ENCODE measurements around the gene RALGPS1.

Gene RALGPS1

GRCh38 chr9:127198587-127198986 lies 284.0 kb downstream of the RALGPS1 start:
- Histone ChIP-seq H3K9ac (ENCODE audit: low read depth, low read length) (no peak overlapping the region), H3K36me3 (ENCODE audit: control insufficient read depth, insufficient read depth, low read length) (no peaks in the 10 kb centered on the region), H3K4me3 (ENCODE audit: low read depth, low read length) (no peak overlapping the region), H3K4me1 (ENCODE audit: control insufficient read depth, insufficient read depth, low read length) (no peaks in the 10 kb centered on the region), H3K9me3 (ENCODE audit: control insufficient read depth, insufficient read depth, low read length) (no peaks in the 10 kb centered on the region), H3K27ac (ENCODE audit: low read depth, low read length) (no peak overlapping the region), H3K27me3 (ENCODE audit: control insufficient read depth, insufficient read depth, low read length) (no peaks in the 10 kb centered on the region)

GRCh38 chr9:127199001-127199791 lies 284.6 kb downstream of the RALGPS1 start:
- no peaks in the 10 kb centered on the region for H3K27me3 ChIP-seq (ENCODE audit: control insufficient read depth, insufficient read depth, low read length)

GRCh38 chr9:127200106-127200862 lies 285.7 kb downstream of the RALGPS1 start:
- H3K9ac ChIP-seq (ENCODE audit: low read depth, low read length): no peak overlapping the region
- H3K27me3 ChIP-seq (ENCODE audit: control insufficient read depth, insufficient read depth, low read length): no peaks in the 10 kb centered on the region
- H3K36me3 ChIP-seq (ENCODE audit: control insufficient read depth, insufficient read depth, low read length): no peaks in the 10 kb centered on the region
- no peaks in the 10 kb centered on the region for H3K4me1 ChIP-seq (ENCODE audit: control insufficient read depth, insufficient read depth, low read length)
- no peaks in the 10 kb centered on the region for H3K9me3 ChIP-seq (ENCODE audit: control insufficient read depth, insufficient read depth, low read length)
- no peak overlapping the region for H3K4me3 ChIP-seq (ENCODE audit: low read depth, low read length)
- no peak overlapping the region for H3K27ac ChIP-seq (ENCODE audit: low read depth, low read length)

More at GRCh38 chr9:127199001-127199791, 284.6 kb downstream of the RALGPS1 start:
- Histone ChIP-seq H3K36me3 (ENCODE audit: control insufficient read depth, insufficient read depth, low read length) (no peaks in the 10 kb centered on the region), H3K4me1 (ENCODE audit: control insufficient read depth, insufficient read depth, low read length) (no peaks in the 10 kb centered on the region), H3K9ac (ENCODE audit: low read depth, low read length) (no peak overlapping the region), H3K9me3 (ENCODE audit: control insufficient read depth, insufficient read depth, low read length) (no peaks in the 10 kb centered on the region), H3K4me3 (ENCODE audit: low read depth, low read length) (no peak overlapping the region), H3K27ac (ENCODE audit: low read depth, low read length) (no peak overlapping the region)

GRCh38 chr9:127201071-127201541 lies 286.5 kb downstream of the RALGPS1 start:
- Histone ChIP-seq H3K9me3 (ENCODE audit: control insufficient read depth, insufficient read depth, low read length) (no peaks in the 10 kb centered on the region), H3K4me3 (ENCODE audit: low read depth, low read length) (no peak overlapping the region), H3K27me3 (ENCODE audit: control insufficient read depth, insufficient read depth, low read length) (no peaks in the 10 kb centered on the region), H3K36me3 (ENCODE audit: control insufficient read depth, insufficient read depth, low read length) (no peaks in the 10 kb centered on the region), H3K9ac (ENCODE audit: low read depth, low read length) (no peak overlapping the region), H3K4me1 (ENCODE audit: control insufficient read depth, insufficient read depth, low read length) (no peaks in the 10 kb centered on the region), H3K27ac (ENCODE audit: low read depth, low read length) (no peak overlapping the region)

- H3K27ac ChIP-seq (ENCODE audit: low read depth, low read length): no peak overlapping the region
- H3K4me3 ChIP-seq (ENCODE audit: low read depth, low read length): no peak overlapping the region
- no peaks in the 10 kb centered on the region for H3K27me3 ChIP-seq (ENCODE audit: control insufficient read depth, insufficient read depth, low read length)
- no peak overlapping the region for H3K9ac ChIP-seq (ENCODE audit: low read depth, low read length)
- no peaks in the 10 kb centered on the region for H3K36me3 ChIP-seq (ENCODE audit: control insufficient read depth, insufficient read depth, low read length)
- no peaks in the 10 kb centered on the region for H3K9me3 ChIP-seq (ENCODE audit: control insufficient read depth, insufficient read depth, low read length)
- no peaks in the 10 kb centered on the region for H3K4me1 ChIP-seq (ENCODE audit: control insufficient read depth, insufficient read depth, low read length)
Measured at GRCh38 chr9:127201731-127202130, 287.1 kb downstream of the RALGPS1 start.

- Histone ChIP-seq H3K4me1 (ENCODE audit: control insufficient read depth, insufficient read depth, low read length) (no peaks in the 10 kb centered on the region), H3K9me3 (ENCODE audit: control insufficient read depth, insufficient read depth, low read length) (no peaks in the 10 kb centered on the region), H3K27me3 (ENCODE audit: control insufficient read depth, insufficient read depth, low read length) (no peaks in the 10 kb centered on the region), H3K36me3 (ENCODE audit: control insufficient read depth, insufficient read depth, low read length) (no peaks in the 10 kb centered on the region), H3K9ac (ENCODE audit: low read depth, low read length) (no peak overlapping the region), H3K4me3 (ENCODE audit: low read depth, low read length) (no peak overlapping the region), H3K27ac (ENCODE audit: low read depth, low read length) (no peak overlapping the region)
Measured at GRCh38 chr9:127202461-127203169, 288.0 kb downstream of the RALGPS1 start.

GRCh38 chr9:127203681-127204327 lies 289.2 kb downstream of the RALGPS1 start:
- Histone ChIP-seq H3K9me3 (ENCODE audit: control insufficient read depth, insufficient read depth, low read length) (no peaks in the 10 kb centered on the region), H3K27ac (ENCODE audit: low read depth, low read length) (no peak overlapping the region), H3K4me3 (ENCODE audit: low read depth, low read length) (no peak overlapping the region), H3K27me3 (ENCODE audit: control insufficient read depth, insufficient read depth, low read length) (no peaks in the 10 kb centered on the region), H3K4me1 (ENCODE audit: control insufficient read depth, insufficient read depth, low read length) (no peaks in the 10 kb centered on the region), H3K36me3 (ENCODE audit: control insufficient read depth, insufficient read depth, low read length) (no peaks in the 10 kb centered on the region), H3K9ac (ENCODE audit: low read depth, low read length) (no peak overlapping the region)

GRCh38 chr9:127204771-127205470 lies 290.3 kb downstream of the RALGPS1 start:
- Histone ChIP-seq H3K27me3 (ENCODE audit: control insufficient read depth, insufficient read depth, low read length) (no peaks in the 10 kb centered on the region), H3K4me1 (ENCODE audit: control insufficient read depth, insufficient read depth, low read length) (no peaks in the 10 kb centered on the region), H3K4me3 (ENCODE audit: low read depth, low read length) (no peak overlapping the region), H3K36me3 (ENCODE audit: control insufficient read depth, insufficient read depth, low read length) (no peaks in the 10 kb centered on the region), H3K27ac (ENCODE audit: low read depth, low read length) (no peak overlapping the region), H3K9ac (ENCODE audit: low read depth, low read length) (no peak overlapping the region), H3K9me3 (ENCODE audit: control insufficient read depth, insufficient read depth, low read length) (no peaks in the 10 kb centered on the region)

- peaks cover 5% of the 10 kb centered on the region; the same call in 1 of the 2 replicates for H3K4me1 ChIP-seq (ENCODE audit: control insufficient read depth, insufficient read depth, low read length)
- H3K9ac ChIP-seq (ENCODE audit: low read depth, low read length): no peak overlapping the region
- H3K4me3 ChIP-seq (ENCODE audit: low read depth, low read length): no peak overlapping the region
- H3K27me3 ChIP-seq (ENCODE audit: control insufficient read depth, insufficient read depth, low read length): no peaks in the 10 kb centered on the region
- H3K9me3 ChIP-seq (ENCODE audit: control insufficient read depth, insufficient read depth, low read length): no peaks in the 10 kb centered on the region
- no peak overlapping the region for H3K27ac ChIP-seq (ENCODE audit: low read depth, low read length)
- H3K36me3 ChIP-seq (ENCODE audit: control insufficient read depth, insufficient read depth, low read length): no peaks in the 10 kb centered on the region
Measured at GRCh38 chr9:127205952-127206351, 291.4 kb downstream of the RALGPS1 start.

GRCh38 chr9:127206666-127207065 lies 292.1 kb downstream of the RALGPS1 start:
- H3K27ac ChIP-seq (ENCODE audit: low read depth, low read length): no peak overlapping the region
- no peaks in the 10 kb centered on the region for H3K9me3 ChIP-seq (ENCODE audit: control insufficient read depth, insufficient read depth, low read length)
- no peaks in the 10 kb centered on the region for H3K36me3 ChIP-seq (ENCODE audit: control insufficient read depth, insufficient read depth, low read length)
- no peaks in the 10 kb centered on the region for H3K27me3 ChIP-seq (ENCODE audit: control insufficient read depth, insufficient read depth, low read length)
- no peak overlapping the region for H3K9ac ChIP-seq (ENCODE audit: low read depth, low read length)
- no peak overlapping the region for H3K4me3 ChIP-seq (ENCODE audit: low read depth, low read length)
- peaks cover 12% of the 10 kb centered on the region; the same call in 1 of the 2 replicates for H3K4me1 ChIP-seq (ENCODE audit: control insufficient read depth, insufficient read depth, low read length)
